Activated CD4-positive, CD25-positive, alpha-beta regulatory T cell treated with anti-CD3 and anti-CD28 coated beads, Interleukin-2, amount 50 U/mL, for 24 hours (primary cell): ENCODE measurements around the gene C8B.

Experiments
- ATAC-seq, 2 donors: fragments of 150-1000 bp; cut with Tn5 transposase; one replicate each; pipeline ENCODE4 v1.10.0; 2021; ENCODE audit warnings: mild to moderate bottlenecking in 1 of 2, moderate library complexity in 1 of 2

The C8B gene

GRCh38 chr1:56929492-56929891 is 36.3 kb downstream of the C8B start:
- ATAC-seq = no peak

DNA sequence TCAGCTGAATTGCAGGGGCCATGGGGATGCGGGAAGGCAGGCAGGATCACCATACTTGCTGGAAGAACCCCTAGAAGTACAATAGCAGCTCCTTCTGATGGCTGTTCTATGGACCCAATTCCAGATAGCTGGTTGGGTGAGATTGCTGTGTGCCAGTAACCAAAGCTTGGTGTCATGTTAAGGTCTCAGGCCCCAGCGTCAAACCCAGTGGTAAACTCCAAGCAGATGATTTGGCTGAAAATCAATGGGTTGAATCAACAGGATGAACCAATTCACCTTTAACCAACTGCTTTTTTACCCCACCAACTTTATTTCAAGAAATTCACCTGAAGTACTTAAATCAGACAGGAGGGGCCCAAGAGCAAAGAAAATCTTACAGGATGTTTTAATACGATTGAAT is 37.8 kb downstream of the C8B start:
- ATAC-seq = no peak

- no peak for ATAC-seq
These were observed 38.6 kb downstream of the C8B start for GRCh38 chr1:56927171-56927570.

DNA sequence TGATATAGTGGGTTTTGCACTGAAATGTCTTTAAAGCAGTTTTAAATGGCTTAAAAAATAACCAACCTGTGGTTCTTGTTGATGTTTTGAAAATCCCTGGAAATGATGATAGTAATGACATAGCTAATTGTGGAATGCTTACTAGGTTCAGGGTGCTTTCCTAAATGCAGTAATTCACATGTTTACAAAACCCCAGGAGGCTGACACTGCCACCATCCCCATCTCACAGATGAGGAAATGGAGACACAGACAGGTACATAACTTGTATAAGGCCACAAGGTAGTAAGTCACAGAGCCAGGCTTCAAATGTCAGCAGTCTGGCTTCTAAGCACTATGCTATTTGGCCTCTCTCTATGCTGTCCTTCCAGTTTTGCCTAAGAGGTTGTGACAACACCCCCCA is 40.6 kb downstream of the C8B start:
- no peak for ATAC-seq

- ATAC-seq = no peak
These were observed 41.7 kb downstream of the C8B start for GRCh38 chr1:56924116-56924515.

DNA sequence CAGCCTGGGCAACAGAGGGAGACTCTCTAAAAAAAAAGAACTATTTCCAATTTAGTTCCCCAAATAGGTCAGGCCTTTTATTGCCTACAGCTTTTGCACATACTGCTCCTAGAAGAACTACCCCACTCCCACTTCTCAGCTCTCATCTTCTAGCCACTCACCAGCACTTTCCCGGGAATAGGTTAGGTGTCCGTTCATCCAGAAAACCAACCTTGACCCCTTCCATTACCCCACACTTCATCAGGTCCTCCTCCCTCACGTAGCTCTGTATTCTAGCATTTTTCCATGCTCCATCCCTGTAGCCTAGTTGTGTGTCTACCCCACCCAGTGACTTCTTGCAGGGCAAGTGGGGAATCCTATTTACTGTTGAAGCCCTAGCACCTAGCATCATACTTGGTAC is 42.6 kb downstream of the C8B start:
- ATAC-seq = no peak

DNA sequence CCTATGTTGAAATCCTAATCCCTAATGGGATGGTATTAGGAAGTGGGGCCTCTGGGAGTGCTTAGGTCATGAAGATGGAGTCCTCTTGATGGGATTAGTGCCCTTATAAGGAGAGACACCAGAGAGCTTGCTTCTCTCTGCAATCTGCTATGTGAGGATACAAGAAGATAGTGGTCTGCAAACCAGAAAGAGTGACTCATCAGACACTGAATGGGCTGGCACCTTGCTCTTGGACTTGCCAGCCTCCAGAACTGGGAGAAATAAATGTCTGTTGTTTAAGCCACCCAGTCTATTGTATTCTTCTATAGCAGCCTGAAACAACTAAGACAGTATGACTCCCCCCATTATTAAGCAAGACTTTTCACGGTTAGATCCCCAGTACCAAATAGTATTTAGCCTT is 43.3 kb downstream of the C8B start:
- ATAC-seq = no peak

- no peak for ATAC-seq
These were observed 43.7 kb downstream of the C8B start for GRCh38 chr1:56922070-56922469.

DNA sequence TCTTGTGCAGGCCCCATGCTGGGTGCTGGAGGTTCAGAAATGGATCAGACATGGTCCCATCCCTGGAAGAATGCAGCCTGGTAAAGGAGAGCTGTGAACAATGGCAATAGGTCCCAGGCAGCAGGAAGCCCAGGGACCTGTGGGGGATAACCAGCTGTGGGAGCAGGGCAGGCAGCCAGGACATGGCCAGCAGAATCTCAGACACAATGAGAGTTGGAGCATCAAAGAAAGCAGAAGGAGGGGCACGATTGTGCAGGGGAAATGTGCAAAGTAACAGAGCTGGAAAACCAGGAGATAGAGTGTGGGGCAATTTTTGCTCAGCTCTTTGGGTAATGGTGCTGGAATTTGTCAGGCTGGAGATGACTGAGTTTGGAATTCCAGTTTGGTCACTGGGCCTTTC is 44.3 kb downstream of the C8B start:
- no peak for ATAC-seq

DNA sequence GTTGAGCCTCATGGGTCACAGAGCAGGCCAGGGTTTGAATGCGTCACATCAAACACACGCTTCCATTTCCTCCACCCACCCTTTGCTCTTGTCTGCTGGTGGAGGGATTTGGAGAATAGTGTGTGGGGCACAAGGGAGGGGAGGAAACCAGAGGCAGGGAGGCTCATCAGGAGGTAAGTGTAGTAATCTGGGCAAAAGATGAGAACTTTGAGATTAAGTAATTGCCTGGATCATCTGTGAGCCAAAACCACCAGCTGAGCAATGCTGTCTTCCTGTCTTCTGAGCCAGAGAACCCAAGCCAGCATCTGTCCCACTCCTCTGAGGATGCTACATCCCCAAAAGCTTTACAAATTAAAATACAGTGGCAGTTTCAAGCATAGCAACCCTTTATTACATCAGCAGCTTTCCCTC is 45.2 kb downstream of the C8B start:
- no peak for ATAC-seq

GRCh38 chr1:56917356-56917755 is 48.5 kb downstream of the C8B start:
- ATAC-seq = no peak

- ATAC-seq = no peak
These were observed 49.2 kb downstream of the C8B start for GRCh38 chr1:56916630-56917029.

DNA sequence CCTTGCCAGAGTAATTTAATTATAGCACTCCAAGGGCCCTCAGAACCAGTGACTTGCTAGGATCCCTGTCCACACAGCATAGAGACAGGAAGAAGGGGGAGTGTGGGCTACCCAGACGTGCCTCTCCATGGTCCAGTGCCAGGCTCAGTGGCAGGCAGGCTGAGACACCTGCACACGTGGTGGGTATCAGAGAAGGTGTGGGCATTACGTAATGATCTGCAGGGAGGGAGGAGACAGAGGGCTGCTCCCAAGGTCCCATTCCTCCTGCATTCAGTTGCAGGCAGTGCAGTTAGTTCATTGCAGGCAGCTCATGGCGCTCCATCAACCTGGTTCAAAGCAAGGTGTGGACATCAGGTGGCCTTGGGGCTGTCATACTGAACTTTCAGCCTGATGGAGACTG is 49.9 kb downstream of the C8B start:
- no peak for ATAC-seq

DNA sequence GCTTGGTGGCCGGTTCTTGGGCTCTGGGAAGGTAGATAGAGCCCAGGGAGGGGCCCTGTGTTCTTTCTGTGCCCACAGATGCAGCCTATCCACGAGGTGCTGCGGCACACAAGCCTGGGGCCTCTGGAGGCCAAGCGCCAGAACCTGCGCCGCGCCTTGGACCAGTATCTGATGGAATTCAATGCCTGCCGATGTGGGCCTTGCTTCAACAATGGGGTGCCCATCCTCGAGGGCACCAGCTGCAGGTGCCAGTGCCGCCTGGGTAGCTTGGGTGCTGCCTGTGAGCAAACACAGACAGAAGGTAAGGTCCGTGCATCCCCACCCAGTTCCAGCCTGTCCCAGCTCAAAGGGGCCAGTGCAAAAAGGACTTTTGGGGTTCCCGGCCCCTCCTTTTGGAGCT is 53.5 kb downstream of the C8B start:
- ATAC-seq = no peak

- ATAC-seq = no peak
These were observed 54.5 kb downstream of the C8B start for GRCh38 chr1:56911098-56911938.

GRCh38 chr1:56910441-56910985 is 55.3 kb downstream of the C8B start:
- ATAC-seq = no peak

DNA sequence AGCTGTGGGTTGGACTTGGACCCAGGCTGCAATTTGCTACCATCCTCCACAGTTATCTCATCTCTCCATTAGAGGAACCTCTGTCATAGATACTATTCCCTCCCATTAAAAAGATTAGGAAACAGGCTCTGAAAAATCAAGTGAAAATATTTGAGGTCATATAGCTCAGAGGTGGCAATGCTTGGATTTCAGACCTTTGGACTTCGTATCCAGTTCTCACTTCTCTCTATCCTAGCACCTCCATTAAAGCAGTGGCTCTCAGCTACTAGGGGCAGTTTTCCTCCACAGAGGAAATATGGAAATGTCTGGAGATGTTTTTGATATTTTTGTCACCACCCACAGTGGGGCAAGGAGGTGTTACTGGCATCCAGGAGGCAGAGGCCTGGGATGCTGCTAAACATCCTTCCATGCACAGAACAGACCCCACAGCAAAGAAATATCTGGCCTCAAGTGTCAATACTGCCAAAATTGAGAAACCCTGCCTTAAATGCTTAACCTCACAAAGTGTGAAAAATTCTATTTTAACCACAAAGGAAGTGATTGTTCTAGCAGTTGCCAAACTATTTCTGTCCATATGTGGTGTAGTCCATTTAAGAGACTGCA is 57.1 kb downstream of the C8B start:
- no peak for ATAC-seq

GRCh38 chr1:56905667-56906066 is 60.1 kb downstream of the C8B start:
- ATAC-seq = no peak

GRCh38 chr1:56904663-56905397 is 61.0 kb downstream of the C8B start:
- ATAC-seq = no peak

DNA sequence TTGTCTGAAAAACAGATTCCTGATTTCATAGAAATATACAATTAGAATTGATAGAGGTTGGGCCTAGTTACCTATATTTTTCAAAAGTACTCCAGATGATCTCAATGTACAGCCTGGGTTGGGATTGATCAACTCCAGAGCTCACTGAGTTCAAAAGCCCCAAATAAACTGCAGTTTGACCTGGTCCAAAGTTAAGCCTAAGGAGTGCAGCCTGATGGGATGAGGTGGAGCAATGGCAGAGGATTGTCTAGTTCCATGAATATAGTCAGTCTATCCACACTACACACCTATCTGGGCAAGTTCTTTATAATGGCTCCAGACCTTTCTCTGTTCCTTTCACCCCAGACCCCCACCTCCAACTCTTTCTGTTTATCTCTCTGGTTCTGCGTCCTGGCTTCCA is 62.0 kb downstream of the C8B start:
- no peak for ATAC-seq

DNA sequence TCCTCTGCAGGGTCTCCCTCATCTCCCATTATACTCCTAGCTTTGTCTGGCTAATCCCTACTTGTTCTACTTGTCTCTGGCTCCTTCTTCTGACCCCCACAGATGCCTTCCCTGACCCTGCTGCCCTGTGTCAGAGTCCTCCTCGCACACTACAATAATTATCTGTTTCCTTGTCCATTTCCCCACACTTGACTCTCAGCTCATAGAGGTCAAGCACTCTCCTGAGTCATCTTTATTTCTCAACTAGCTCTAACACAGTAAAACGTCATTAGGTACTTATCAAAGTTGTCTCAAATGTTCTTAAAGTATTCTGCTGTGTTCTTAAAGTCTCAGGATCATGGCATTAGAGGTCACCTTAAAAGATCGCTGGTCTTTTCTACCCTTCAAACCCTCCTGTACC is 64.1 kb downstream of the C8B start:
- no peak for ATAC-seq

- no peak for ATAC-seq
These were observed 66.9 kb downstream of the C8B start for GRCh38 chr1:56898879-56899278.

DNA sequence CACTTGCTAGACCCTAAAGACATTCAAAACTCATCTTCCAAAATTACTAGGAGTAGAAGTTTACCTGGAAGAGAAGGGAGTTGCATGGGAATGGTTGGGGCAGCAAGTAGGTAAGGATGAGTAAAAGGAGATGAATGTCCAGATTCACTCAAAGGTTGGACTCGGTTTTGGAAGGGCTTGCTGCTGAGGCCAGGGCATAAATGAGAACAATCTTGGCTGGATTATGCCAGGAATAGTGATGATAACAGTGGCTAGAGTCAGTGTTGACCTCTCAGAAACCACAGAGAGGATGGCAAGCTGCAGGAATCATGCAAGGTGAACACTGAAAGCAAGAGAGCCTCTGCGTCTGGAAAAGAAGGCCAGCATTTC is 67.8 kb downstream of the C8B start:
- no peak for ATAC-seq
